Renal cortical epithelial cell (primary cell): ENCODE measurements around the gene PFKM. TPM values are rescaled to one million over a fixed set of nuclear protein-coding genes. Genes with fewer than 3 reads are reported as not detected.

Experiments
- DNase-seq: peaks from one replicate; pipeline ENCODE4 v3.0.0-alpha.2; 2011; ENCODE audit warnings: low read depth
- total RNA-seq: library from RNA; depleted of rRNA; stranded (reverse); fragments of >200 nt; gene quantifications from 2 replicates; pipeline ENCODE4 v1.2.3, GENCODE V29; 2014

Gene PFKM
- 43.1 and 79.3 TPM in 2 replicates for total RNA-seq

GRCh38 chr12:48119078-48119833 is at the start of gene PFKM:
Gene PFKM, plus strand, starts transcription at chr12:48119364. Its CDS starts 3,411 bp downstream, at chr12:48122775.
- DNase-seq, result peak; percentile 92

- no peak for DNase-seq
Observed at GRCh38 chr12:48070033-48070432, 49.1 kb upstream of the PFKM start.

- DNase-seq, result no peak
Observed at GRCh38 chr12:48070731-48071130, 48.4 kb upstream of the PFKM start.

- DNase-seq, result no peak
Observed at GRCh38 chr12:48071808-48072207, 47.4 kb upstream of the PFKM start.

- no peak for DNase-seq
Observed at GRCh38 chr12:48072266-48072665, 46.9 kb upstream of the PFKM start.

- no peak for DNase-seq
Observed at GRCh38 chr12:48074266-48074665, 44.9 kb upstream of the PFKM start.

GRCh38 chr12:48075832-48076231 is 43.3 kb upstream of the PFKM start:
- DNase-seq, result no peak

- DNase-seq, result no peak
Observed at GRCh38 chr12:48077111-48077510, 42.1 kb upstream of the PFKM start.

GRCh38 chr12:48078901-48079300 is 40.3 kb upstream of the PFKM start:
- DNase-seq, result peak; percentile 4

GRCh38 chr12:48080285-48080684 is 38.9 kb upstream of the PFKM start:
- no peak for DNase-seq

GRCh38 chr12:48080821-48081220 is 38.3 kb upstream of the PFKM start:
- no peak for DNase-seq

GRCh38 chr12:48084066-48084465 is 35.1 kb upstream of the PFKM start:
- DNase-seq, result peak; percentile 28

GRCh38 chr12:48084841-48085460 is 34.2 kb upstream of the PFKM start:
- DNase-seq, result no peak

GRCh38 chr12:48086327-48086726 is 32.8 kb upstream of the PFKM start:
- no peak for DNase-seq

GRCh38 chr12:48092611-48093010 is 26.6 kb upstream of the PFKM start:
- DNase-seq, result no peak

GRCh38 chr12:48104531-48104930 is 14.6 kb upstream of the PFKM start:
- DNase-seq, result no peak

- DNase-seq, result peak; percentile 15
Observed at GRCh38 chr12:48105321-48105866, 13.8 kb upstream of the PFKM start.

GRCh38 chr12:48105867-48106680 is 13.1 kb upstream of the PFKM start, which contains the start of gene SENP1:
Gene SENP1, minus strand, starts transcription at chr12:48106079. Its CDS starts 4,607 bp downstream, at chr12:48101472.
- peak; percentile 62 for DNase-seq

GRCh38 chr12:48106681-48107613 is 12.2 kb upstream of the PFKM start:
- no peak for DNase-seq

GRCh38 chr12:48109424-48109823 is 9.7 kb upstream of the PFKM start:
- peak; percentile 54 for DNase-seq

GRCh38 chr12:48110691-48111311 is 8.4 kb upstream of the PFKM start:
- DNase-seq, result peak; percentile 39
